ENCODE measurements around the gene INTS7. TPM values are rescaled to one million over a fixed set of nuclear protein-coding genes. Genes with fewer than 3 reads are reported as not detected.

INTS7 gene
- total and polyA plus RNA-seq, 9 of the 15 experiments (the other 6 are each of a cell fraction or from before 2014, with no cell fraction given) = 27.3 to 68.4 (median 40.4) TPM

DNA sequence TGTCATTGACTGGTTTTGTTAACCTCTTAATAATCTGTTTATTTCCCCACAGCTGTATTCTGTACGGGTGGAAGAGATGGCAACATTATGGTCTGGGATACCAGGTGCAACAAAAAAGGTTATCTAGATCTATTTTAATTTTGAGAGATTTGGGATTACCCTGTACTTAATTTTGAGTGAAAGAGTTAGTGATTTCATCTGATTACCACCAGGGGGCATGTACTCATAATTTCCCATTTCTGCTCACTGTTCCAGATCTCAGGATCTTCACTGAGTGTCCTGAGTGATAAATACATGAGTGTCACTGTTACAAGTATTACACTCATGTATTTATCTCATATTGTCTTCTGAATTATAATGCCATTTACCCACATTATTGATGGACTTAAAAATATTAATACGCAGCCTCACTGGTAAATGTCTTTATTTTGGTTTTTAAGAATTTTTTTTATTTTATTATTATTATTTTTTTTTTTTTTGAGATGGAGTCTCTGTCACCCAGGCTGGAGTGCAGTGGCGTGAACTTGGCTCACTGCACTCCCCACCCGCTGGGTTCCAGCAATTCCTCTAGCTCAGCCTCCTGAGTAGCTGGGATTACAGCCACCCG is 27.6 kb upstream of the INTS7 start (continued):
- TF ChIP-seq CHAMP1 (IDR thresholded peaks at IDR 0.05) (peak; percentile 49; the same call in 1 of the 2 replicates), DNMT1 (IDR thresholded peaks at IDR 0.05) (no peak), ZNF695 (CRISPR knock-in tag; IDR thresholded peaks at IDR 0.05) (no peak), FOXP1 (CRISPR knock-in tag; IDR thresholded peaks at IDR 0.05) (no peak), CHD4 (IDR thresholded peaks at IDR 0.05; ENCODE audit: insufficient read depth, insufficient replicate concordance, low read depth, low read length, poor library complexity, severe bottlenecking) (no peak), ZKSCAN3 (CRISPR knock-in tag; IDR thresholded peaks at IDR 0.05) (no peak), PTTG1 (tag; IDR thresholded peaks at IDR 0.05; ENCODE audit: low read depth) (no peak), POLR2G (IDR thresholded peaks at IDR 0.05; ENCODE audit: low read depth, low read length) (no peak), KLF10 (CRISPR knock-in tag; IDR thresholded peaks at IDR 0.05) (no peak)
- TF ChIP-seq, protein P1, sequence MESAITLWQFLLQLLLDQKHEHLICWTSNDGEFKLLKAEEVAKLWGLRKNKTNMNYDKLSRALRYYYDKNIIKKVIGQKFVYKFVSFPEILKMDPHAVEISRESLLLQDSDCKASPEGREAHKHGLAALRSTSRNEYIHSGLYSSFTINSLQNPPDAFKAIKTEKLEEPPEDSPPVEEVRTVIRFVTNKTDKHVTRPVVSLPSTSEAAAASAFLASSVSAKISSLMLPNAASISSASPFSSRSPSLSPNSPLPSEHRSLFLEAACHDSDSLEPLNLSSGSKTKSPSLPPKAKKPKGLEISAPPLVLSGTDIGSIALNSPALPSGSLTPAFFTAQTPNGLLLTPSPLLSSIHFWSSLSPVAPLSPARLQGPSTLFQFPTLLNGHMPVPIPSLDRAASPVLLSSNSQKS (CRISPR knock-in tag; IDR thresholded peaks at IDR 0.05) = no peak
- TF ChIP-seq, protein P2, sequence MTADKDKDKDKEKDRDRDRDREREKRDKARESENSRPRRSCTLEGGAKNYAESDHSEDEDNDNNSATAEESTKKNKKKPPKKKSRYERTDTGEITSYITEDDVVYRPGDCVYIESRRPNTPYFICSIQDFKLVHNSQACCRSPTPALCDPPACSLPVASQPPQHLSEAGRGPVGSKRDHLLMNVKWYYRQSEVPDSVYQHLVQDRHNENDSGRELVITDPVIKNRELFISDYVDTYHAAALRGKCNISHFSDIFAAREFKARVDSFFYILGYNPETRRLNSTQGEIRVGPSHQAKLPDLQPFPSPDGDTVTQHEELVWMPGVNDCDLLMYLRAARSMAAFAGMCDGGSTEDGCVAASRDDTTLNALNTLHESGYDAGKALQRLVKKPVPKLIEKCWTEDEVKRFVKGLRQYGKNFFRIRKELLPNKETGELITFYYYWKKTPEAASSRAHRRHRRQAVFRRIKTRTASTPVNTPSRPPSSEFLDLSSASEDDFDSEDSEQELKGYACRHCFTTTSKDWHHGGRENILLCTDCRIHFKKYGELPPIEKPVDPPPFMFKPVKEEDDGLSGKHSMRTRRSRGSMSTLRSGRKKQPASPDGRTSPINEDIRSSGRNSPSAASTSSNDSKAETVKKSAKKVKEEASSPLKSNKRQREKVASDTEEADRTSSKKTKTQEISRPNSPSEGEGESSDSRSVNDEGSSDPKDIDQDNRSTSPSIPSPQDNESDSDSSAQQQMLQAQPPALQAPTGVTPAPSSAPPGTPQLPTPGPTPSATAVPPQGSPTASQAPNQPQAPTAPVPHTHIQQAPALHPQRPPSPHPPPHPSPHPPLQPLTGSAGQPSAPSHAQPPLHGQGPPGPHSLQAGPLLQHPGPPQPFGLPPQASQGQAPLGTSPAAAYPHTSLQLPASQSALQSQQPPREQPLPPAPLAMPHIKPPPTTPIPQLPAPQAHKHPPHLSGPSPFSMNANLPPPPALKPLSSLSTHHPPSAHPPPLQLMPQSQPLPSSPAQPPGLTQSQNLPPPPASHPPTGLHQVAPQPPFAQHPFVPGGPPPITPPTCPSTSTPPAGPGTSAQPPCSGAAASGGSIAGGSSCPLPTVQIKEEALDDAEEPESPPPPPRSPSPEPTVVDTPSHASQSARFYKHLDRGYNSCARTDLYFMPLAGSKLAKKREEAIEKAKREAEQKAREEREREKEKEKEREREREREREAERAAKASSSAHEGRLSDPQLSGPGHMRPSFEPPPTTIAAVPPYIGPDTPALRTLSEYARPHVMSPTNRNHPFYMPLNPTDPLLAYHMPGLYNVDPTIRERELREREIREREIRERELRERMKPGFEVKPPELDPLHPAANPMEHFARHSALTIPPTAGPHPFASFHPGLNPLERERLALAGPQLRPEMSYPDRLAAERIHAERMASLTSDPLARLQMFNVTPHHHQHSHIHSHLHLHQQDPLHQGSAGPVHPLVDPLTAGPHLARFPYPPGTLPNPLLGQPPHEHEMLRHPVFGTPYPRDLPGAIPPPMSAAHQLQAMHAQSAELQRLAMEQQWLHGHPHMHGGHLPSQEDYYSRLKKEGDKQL (CRISPR knock-in tag; IDR thresholded peaks at IDR 0.05; ENCODE audit: borderline replicate concordance) = no peak

All from K562 (cell line).